OCI-LY1 (cell line): ENCODE results near the gene PDE6A.

Source experiments
- CTCF ChIP-seq: fragments of 200-600 bp; sonication (generic), shearing (Covaris generic); IDR thresholded peaks from 2 replicates; pipeline ENCODE4 v1.5.1; 2017; ENCODE audit warnings: mild to moderate bottlenecking, antibody characterized with exemption, low read length, moderate library complexity, mixed read lengths
- EZH2 ChIP-seq: fragments of 200-600 bp; sonication (generic), shearing (Covaris generic); IDR thresholded peaks from 2 replicates; pipeline ENCODE4 v1.8.0; 2017; ENCODE audit warnings: borderline replicate concordance, mixed run types, mild to moderate bottlenecking, antibody characterized with exemption, low read length, moderate library complexity, mixed read lengths

- TF ChIP-seq CTCF (no peak), EZH2 (no peak)
Observed at GRCh38 chr5:149911031-149911430, 33.6 kb downstream of the PDE6A start.
